Pancreas (tissue), 10 donors: ENCODE measurements around the gene MPI. TPM values are rescaled to one million over a fixed set of nuclear protein-coding genes. Genes with fewer than 3 reads are reported as not detected.
A peak's percentile ranks its signal among the peaks of the same experiment; 100 is the strongest.

ENCODE experiments used
- ATAC-seq, 4 donors: fragments of 200-7000 bp; cut with Tn5 transposase; one replicate each; pipeline versions ENCODE4 v1.8.0 to v1.9.1; 2020; ENCODE audit warnings: mild to moderate bottlenecking in 4 of 4, moderate library complexity in 4 of 4
- DNase-seq, 6 donors: peaks; one replicate each; pipeline ENCODE4 v3.0.0-alpha.2; 2020
- FAIRE-seq: peaks from 2 replicates; lab custom pipeline; 2012; peaks lifted over from hg19 to GRCh38; lab: Jason Lieb, UNC
- H3K27ac ChIP-seq, 4 donors: fragments of 200-600 bp; sonication (generic); 1 replicate in 3 of 4; 2 replicates in 1 of 4; pipeline versions ENCODE4 v1.5.0 to v1.8.0; 2020
- H3K27me3 ChIP-seq, 4 donors: fragments of 200-600 bp; one replicate each; pipeline ENCODE4 v1.8.0; 2021
- H3K36me3 ChIP-seq, 3 donors: fragments of 200-600 bp; sonication (generic) in 1 of 3; one replicate each; pipeline versions ENCODE4 v1.5.0 to v1.8.0; 2020 to 2021
- H3K4me1 ChIP-seq, 3 donors: fragments of 200-600 bp; one replicate each; pipeline ENCODE4 v1.8.0; 2021
- H3K4me3 ChIP-seq, 4 donors: fragments of 200-600 bp; sonication (generic) in 2 of 4; one replicate each; pipeline versions ENCODE4 v1.5.0 to v1.8.0; 2020 to 2021
- H3K9me3 ChIP-seq, 4 donors: fragments of 200-600 bp; one replicate each; pipeline ENCODE4 v1.8.0; 2021
- CTCF ChIP-seq, 4 donors: fragments of 200-600 bp; sonication (generic) in 3 of 4; IDR thresholded peaks; one replicate each; pipeline versions ENCODE4 v1.5.0 to v1.8.0; 2021; ENCODE audit warnings: antibody characterized with exemption in 4 of 4
- WGBS, 2 donors: extraction: QIAGEN DNeasy Blood & Tissue Kit; methylation state at CpG; one replicate each; pipeline ENCODE4 v1.1.7; 2013; 5-methylcytosine and 5-hydroxymethylcytosine counted together
- intact Hi-C, 3 donors: fragments of 100-400 bp; cut with DNase I; formaldehyde crosslinking; loops; one replicate each; pipeline versions ENCODE4 v1.11.1 to v1.14.2; 2022
- polyA plus RNA-seq, 2 donors: library from polyadenylated mRNA; stranded (reverse); fragments of 200-250 nt; gene quantifications; one replicate each; pipeline ENCODE4 v1.2.3, GENCODE V29; 2013
- total RNA-seq, 6 donors: library from RNA; stranded (reverse); fragmentation: NEBNext Ultra II Directional in 4 of 6; extraction: Animal tissue kit (Norgen Biotek cat#: 25700) in 4 of 6; gene quantifications; one replicate each; pipeline versions ENCODE4 v1.2.1 to v1.2.4, GENCODE V29; 2021 to 2023
- donor health status: healthy with polysubstance abuse.
- donor health status: DM: no; HTN: no; CAD: no; lungs with moderate emphysema.
- donor health status: DM: no; HTN: no; CAD: no.
- donor health status: control.
- donor health status: control.
- donor health status: Bipolar disorder and iron deficiency.
- donor health status: DM: yes; HTN: yes; CAD: no.
- donor health status: DM: no; HTN: no; CAD: no.
- donor health status: DM: no; HTN: no; CAD: no.
- donor health status: DM: yes; HTN: yes; CAD: no.

Gene MPI
- total RNA-seq, result 10 to 100 TPM; 14.5 to 23.2 (median 22.3) TPM
- polyA plus RNA-seq, result 10 to 100 TPM; 15.9 to 19.1 TPM

- Histone ChIP-seq H3K27me3 (no peaks in the 10 kb centered on the region), H3K36me3 (no peaks in the 10 kb centered on the region), H3K9me3 (no peaks in the 10 kb centered on the region), H3K4me1 (peaks cover 0 to 23% (median 4%) of the 10 kb centered on the region in 3 donors), H3K27ac (peak within 1 kb of the TSS in 3 of 4 donors; percentile 39 to 81 (median 75)), H3K4me3 (peak within 1 kb of the TSS; percentile 70 to 95 (median 84))
- peak; percentile 93 to 99 (median 96) for ATAC-seq
- DNase-seq, result peak; percentile 77 to 93 (median 84)
- intact Hi-C loops, result no loop called here
- no peak for TF ChIP-seq CTCF (IDR thresholded peaks at IDR 0.05)
- WGBS, 2 donors, result 1% methylated on average over 47 of the region's 47 CpGs
- no peak for FAIRE-seq
These were observed at the start of gene MPI for GRCh38 chr15:74889883-74890664. Gene MPI, plus strand, starts transcription at chr15:74890042. Its CDS starts 32 bp downstream, at chr15:74890074.

GRCh38 chr15:74840851-74841775 is 48.7 kb upstream of the MPI start:
- intact Hi-C loops, result no loop called here
- ATAC-seq, result no peak
- Histone ChIP-seq H3K27me3 (no peaks in the 10 kb centered on the region), H3K36me3 (no peaks in the 10 kb centered on the region), H3K4me3 (no peak overlapping the region), H3K9me3 (no peaks in the 10 kb centered on the region), H3K4me1 (peaks cover 4 to 6% (median 5%) of the 10 kb centered on the region in 3 donors), H3K27ac (no peak overlapping the region)
- no peak for TF ChIP-seq CTCF (IDR thresholded peaks at IDR 0.05)
- WGBS, 2 donors, result 84 to 85% methylated on average over 9 of the region's 9 CpGs
- no peak for DNase-seq
- FAIRE-seq, result no peak

- ATAC-seq, result no peak
- no peak for FAIRE-seq
- Histone ChIP-seq H3K4me1 (peaks cover 4 to 6% (median 5%) of the 10 kb centered on the region in 3 donors), H3K27me3 (no peaks in the 10 kb centered on the region), H3K36me3 (no peaks in the 10 kb centered on the region), H3K9me3 (no peaks in the 10 kb centered on the region), H3K4me3 (peak overlapping the region in 3 of 4 donors; percentile 95 to 98 (median 97)), H3K27ac (no peak overlapping the region)
- intact Hi-C loops, result no loop called here
- no peak for DNase-seq
- WGBS, 2 donors, result 63 to 65% methylated on average over 14 of the region's 14 CpGs
- no peak for TF ChIP-seq CTCF (IDR thresholded peaks at IDR 0.05)
These were observed 47.9 kb upstream of the MPI start for GRCh38 chr15:74841891-74842373.

GRCh38 chr15:74842581-74843444 is 47.0 kb upstream of the MPI start, which contains the start of gene ULK3:
Gene ULK3, minus strand, starts transcription at chr15:74843156. Its CDS starts 51 bp downstream, at chr15:74843105.
- ATAC-seq, result peak; percentile 93 to 95 (median 94)
- peak within 1 kb of the TSS; percentile 88 to 98 (median 96) for H3K4me3 ChIP-seq
- WGBS, 2 donors, result 0 to 1% methylated on average over 55 to 84 of the region's 84 CpGs
- no peak for FAIRE-seq
- peak; percentile 86 to 96 (median 91) for DNase-seq
- intact Hi-C loops, result no loop called here
- peak within 1 kb of the TSS; percentile 76 to 82 (median 78) for H3K27ac ChIP-seq
- peaks cover 0 to 6% (median 0%) of the 10 kb centered on the region in 3 donors for H3K36me3 ChIP-seq
- peak; percentile 79 to 89 (median 84) for TF ChIP-seq CTCF (IDR thresholded peaks at IDR 0.05)
- H3K27me3 ChIP-seq, result no peaks in the 10 kb centered on the region
- no peaks in the 10 kb centered on the region for H3K9me3 ChIP-seq
- peaks cover 4 to 6% (median 5%) of the 10 kb centered on the region in 3 donors for H3K4me1 ChIP-seq
